Measurements from ENCODE around the gene MORF4L1. TPM values are rescaled to one million over a fixed set of nuclear protein-coding genes. Genes with fewer than 3 reads are reported as not detected.
A peak's percentile ranks its signal among the peaks of the same experiment; 100 is the strongest.

MORF4L1 gene
- total RNA-seq, 6 experiments from 2014 or later, result 346 to 512 (median 410) TPM

DNA sequence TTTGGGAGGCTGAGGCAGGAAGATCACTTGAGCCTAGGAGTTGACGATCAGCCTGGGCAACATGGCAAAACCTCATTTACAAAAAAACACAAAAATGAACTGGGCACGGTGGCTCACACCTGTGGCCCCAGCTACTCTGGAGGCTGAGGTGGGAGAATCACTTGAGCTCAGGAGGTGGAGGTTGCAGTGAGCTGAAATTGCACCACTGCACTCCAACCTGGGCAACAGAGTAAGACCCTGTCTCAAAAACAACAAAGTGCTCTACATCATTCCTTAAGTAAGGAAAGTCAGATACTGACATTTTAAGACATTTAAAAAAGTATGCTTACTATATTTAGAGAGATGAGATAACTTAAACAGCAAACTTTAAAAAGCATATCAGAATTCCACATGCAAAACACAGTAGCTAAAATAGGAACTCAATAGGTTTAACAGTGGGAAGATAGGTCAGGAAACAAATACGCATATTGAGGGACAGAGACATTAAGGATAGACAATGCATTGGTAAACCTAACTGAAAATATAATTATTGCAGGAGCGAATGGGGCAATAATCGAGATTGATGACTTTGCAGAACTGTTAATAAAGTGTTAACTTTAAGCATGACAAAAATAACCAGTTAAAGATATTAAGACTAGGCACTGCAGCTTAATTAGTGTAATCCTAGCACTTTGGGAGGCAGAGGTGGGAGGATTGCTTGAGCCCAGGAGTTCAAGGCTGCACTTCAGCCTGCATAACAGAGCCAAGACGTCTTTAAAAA is 32.1 kb downstream of the MORF4L1 start:
- TF ChIP-seq, protein P1, sequence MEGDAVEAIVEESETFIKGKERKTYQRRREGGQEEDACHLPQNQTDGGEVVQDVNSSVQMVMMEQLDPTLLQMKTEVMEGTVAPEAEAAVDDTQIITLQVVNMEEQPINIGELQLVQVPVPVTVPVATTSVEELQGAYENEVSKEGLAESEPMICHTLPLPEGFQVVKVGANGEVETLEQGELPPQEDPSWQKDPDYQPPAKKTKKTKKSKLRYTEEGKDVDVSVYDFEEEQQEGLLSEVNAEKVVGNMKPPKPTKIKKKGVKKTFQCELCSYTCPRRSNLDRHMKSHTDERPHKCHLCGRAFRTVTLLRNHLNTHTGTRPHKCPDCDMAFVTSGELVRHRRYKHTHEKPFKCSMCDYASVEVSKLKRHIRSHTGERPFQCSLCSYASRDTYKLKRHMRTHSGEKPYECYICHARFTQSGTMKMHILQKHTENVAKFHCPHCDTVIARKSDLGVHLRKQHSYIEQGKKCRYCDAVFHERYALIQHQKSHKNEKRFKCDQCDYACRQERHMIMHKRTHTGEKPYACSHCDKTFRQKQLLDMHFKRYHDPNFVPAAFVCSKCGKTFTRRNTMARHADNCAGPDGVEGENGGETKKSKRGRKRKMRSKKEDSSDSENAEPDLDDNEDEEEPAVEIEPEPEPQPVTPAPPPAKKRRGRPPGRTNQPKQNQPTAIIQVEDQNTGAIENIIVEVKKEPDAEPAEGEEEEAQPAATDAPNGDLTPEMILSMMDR (IDR thresholded peaks at IDR 0.05), result no peak
- H3K27me3 Mint-ChIP-seq (ENCODE audit: insufficient read depth), result peaks cover 18% of the 10 kb centered on the region
- peaks cover 76% of the 10 kb centered on the region for H3K4me1 Mint-ChIP-seq (ENCODE audit: low read depth)
- peak overlapping the region; percentile 7 for H3K4me3 Mint-ChIP-seq
- H3K27ac Mint-ChIP-seq, result peak overlapping the region; percentile 96
- peaks cover 54% of the 10 kb centered on the region for H3K36me3 Mint-ChIP-seq (ENCODE audit: low read depth)
- no peak for DNase-seq
- H3K9me3 Mint-ChIP-seq, result no peaks in the 10 kb centered on the region

DNA sequence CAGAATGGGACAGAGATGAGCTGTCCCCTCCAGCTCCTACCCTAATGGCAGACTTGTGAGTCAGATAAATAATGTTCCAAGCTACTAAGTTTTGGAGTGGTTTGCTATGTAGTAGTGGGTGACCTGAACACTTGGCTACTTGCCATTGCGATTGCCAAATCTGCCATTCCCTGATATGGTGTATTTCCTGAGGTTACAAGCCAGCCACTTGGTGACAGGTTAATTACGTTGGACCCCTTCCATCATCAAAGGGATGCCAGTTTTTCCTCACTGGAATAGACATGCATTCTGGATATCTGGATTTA is 33.6 kb downstream of the MORF4L1 start:
- Mint-ChIP-seq H3K4me1 (ENCODE audit: low read depth) (peaks cover 82% of the 10 kb centered on the region), H3K9me3 (no peaks in the 10 kb centered on the region), H3K27me3 (ENCODE audit: insufficient read depth) (peaks cover 19% of the 10 kb centered on the region), H3K4me3 (peak overlapping the region; percentile 62), H3K27ac (peak overlapping the region; percentile 96), H3K36me3 (ENCODE audit: low read depth) (peaks cover 59% of the 10 kb centered on the region)
- TF ChIP-seq, protein P1 (IDR thresholded peaks at IDR 0.05), result no peak
- peak; percentile 91 for DNase-seq

DNA sequence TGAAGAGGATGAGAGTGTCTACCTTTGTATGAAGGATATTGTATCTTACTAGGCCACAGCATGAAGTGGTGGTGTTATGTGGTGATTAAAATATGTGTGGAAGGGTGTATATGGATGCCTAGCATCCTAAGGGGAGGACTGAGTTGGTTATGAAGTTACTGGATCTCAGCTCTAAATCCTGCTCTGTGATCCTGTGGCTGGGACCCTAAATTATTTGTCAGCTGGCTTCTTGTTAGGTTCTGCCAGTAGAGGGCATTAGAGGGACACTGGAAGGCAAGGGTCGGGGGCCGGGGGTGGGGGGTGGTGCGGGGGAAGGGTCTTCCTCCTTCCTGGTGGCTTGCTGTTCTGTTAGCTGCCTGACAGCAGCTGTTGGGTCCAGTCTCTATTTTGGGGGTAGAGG is 34.9 kb downstream of the MORF4L1 start:
- peak overlapping the region; percentile 96 for H3K27ac Mint-ChIP-seq
- H3K9me3 Mint-ChIP-seq, result no peaks in the 10 kb centered on the region
- TF ChIP-seq, protein P1 (IDR thresholded peaks at IDR 0.05), result peak; percentile 62; the same call in 1 of the 2 replicates
- H3K4me3 Mint-ChIP-seq, result 0 out of 2 replicates have a peak overlapping the region, but pooled peaks have one; percentile 17
- peaks cover 18% of the 10 kb centered on the region for H3K27me3 Mint-ChIP-seq (ENCODE audit: insufficient read depth)
- peaks cover 71% of the 10 kb centered on the region for H3K4me1 Mint-ChIP-seq (ENCODE audit: low read depth)
- H3K36me3 Mint-ChIP-seq (ENCODE audit: low read depth), result peaks cover 52% of the 10 kb centered on the region
- DNase-seq, result no peak

- Mint-ChIP-seq H3K4me3 (no peak overlapping the region), H3K27me3 (ENCODE audit: insufficient read depth) (peaks cover 20% of the 10 kb centered on the region), H3K27ac (peak overlapping the region; percentile 16; the same call in 1 of the 2 replicates), H3K4me1 (ENCODE audit: low read depth) (peaks cover 75% of the 10 kb centered on the region), H3K36me3 (ENCODE audit: low read depth) (peaks cover 51% of the 10 kb centered on the region), H3K9me3 (no peaks in the 10 kb centered on the region)
- no peak for DNase-seq
- TF ChIP-seq, protein P1 (IDR thresholded peaks at IDR 0.05), result no peak
Observed at GRCh38 chr15:78909160-78909695, 36.5 kb downstream of the MORF4L1 start.

GRCh38 chr15:78909791-78910228 is 37.1 kb downstream of the MORF4L1 start:
- TF ChIP-seq, protein P1 (IDR thresholded peaks at IDR 0.05), result peak; percentile 91
- Mint-ChIP-seq H3K27me3 (ENCODE audit: insufficient read depth) (peaks cover 20% of the 10 kb centered on the region), H3K4me3 (no peak overlapping the region), H3K36me3 (ENCODE audit: low read depth) (peaks cover 49% of the 10 kb centered on the region), H3K4me1 (ENCODE audit: low read depth) (peaks cover 74% of the 10 kb centered on the region), H3K27ac (peak overlapping the region; percentile 11; the same call in 1 of the 2 replicates), H3K9me3 (no peaks in the 10 kb centered on the region)
- peak; percentile 29 for DNase-seq
